ENCODE data around the gene NME8.

The NME8 gene

GRCh38 chr7:37943905-37944736 is 95.7 kb downstream of the NME8 start:
- no peak for DNase-seq

DNA sequence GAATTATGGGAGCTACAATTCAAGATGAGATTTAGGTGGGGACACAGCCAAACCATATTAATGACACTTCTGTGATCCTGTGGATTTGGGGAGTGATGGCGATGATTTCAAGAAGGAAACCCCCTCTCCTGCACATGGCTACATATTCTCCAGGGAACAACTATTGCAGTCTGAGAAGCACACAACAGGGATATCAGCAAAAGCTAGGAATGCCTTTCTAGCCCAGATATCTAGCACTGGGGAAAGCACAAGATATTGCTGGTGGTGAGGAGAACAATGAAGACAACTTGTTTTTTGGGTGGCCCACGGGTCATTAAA is 96.3 kb downstream of the NME8 start:
- DNase-seq, result no peak

GRCh38 chr7:37945336-37945735 is 96.9 kb downstream of the NME8 start:
- DNase-seq, result no peak

DNA sequence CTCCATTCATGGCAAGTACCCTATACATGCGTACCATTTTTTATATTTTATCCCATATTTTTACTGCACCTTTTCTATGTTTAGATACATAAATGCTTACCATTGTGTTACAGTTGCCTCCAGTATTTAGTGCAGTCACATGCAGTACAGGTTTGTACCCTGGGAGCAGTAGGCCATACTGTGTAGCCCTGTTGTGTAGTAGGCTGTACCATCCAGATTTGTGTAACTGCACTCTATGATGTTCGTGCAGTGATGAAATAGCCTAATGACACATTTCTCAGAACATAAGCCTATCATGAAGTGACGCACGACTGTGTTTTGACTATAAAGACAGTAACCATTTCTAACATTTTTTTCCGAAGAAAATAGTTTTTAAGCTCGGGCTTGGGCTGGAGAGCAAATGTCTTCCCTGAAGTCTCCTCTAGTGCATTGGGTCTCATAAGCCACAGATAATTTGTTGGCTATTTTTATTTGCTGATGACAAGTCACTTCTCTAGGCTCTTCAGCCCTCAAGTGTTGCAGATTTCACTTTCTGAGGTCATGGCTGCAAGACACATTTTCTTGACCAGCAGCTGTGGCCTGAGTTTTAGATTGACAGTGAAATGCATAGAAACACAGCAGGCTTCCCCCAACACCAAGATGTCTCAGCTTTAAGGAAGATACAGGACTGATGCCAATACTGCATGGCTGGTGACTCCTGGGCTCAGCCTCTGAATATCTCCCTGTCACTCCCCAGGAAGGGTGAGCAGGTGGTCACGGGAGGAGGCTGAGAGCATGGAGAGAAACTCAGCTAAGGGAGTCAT is 98.9 kb downstream of the NME8 start:
- no peak for DNase-seq

GRCh38 chr7:37947941-37948210 is 99.5 kb downstream of the NME8 start:
- no peak for DNase-seq

All from stimulated activated CD4-positive, alpha-beta T cell treated with anti-CD3 and anti-CD28 coated beads, Interleukin-2, amount 100 ng/mL, for 24 hours (primary cell).